GM12873 (cell line): ENCODE measurements around the gene RAPGEF6.

Source experiments
- TF ChIP-seq, protein P1 (sequence below): IDR thresholded peaks from 2 replicates; pipeline ENCODE4 v1.5.1; 2012; ENCODE audit warnings: low read depth, mild to moderate bottlenecking, moderate library complexity, low read length, control low read depth; ENCODE audit not compliant: insufficient read depth; ENCODE audit errors: missing control alignments

RAPGEF6 gene

DNA sequence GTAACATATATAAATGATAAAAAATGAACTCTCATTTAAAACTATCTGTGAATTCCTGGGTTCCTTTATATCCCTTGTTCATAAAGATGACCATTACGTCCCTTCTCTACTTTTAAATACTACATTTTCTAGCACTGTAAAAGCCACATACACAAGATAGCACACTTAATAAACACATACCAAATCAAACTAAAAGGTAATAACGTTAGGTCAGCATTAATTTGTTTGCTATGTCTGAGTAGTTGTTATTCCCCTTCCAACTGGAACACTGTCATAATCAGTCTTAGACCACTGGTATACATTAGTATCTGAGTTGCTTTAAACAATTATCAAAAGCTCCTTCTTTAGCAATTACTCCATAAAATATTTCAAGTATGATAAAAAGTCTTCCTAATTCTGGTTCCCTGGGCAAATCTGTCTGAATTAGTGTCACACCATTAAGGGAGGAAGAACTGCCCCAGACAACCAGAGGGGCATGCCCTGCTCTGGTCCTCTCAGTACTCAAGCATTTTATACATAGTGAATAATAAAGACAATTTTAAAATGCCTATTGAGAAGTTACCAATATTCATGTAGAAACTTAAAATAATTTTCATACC lies 98.1 kb downstream of the RAPGEF6 start:
- TF ChIP-seq, protein P1, sequence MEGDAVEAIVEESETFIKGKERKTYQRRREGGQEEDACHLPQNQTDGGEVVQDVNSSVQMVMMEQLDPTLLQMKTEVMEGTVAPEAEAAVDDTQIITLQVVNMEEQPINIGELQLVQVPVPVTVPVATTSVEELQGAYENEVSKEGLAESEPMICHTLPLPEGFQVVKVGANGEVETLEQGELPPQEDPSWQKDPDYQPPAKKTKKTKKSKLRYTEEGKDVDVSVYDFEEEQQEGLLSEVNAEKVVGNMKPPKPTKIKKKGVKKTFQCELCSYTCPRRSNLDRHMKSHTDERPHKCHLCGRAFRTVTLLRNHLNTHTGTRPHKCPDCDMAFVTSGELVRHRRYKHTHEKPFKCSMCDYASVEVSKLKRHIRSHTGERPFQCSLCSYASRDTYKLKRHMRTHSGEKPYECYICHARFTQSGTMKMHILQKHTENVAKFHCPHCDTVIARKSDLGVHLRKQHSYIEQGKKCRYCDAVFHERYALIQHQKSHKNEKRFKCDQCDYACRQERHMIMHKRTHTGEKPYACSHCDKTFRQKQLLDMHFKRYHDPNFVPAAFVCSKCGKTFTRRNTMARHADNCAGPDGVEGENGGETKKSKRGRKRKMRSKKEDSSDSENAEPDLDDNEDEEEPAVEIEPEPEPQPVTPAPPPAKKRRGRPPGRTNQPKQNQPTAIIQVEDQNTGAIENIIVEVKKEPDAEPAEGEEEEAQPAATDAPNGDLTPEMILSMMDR, result no peak

DNA sequence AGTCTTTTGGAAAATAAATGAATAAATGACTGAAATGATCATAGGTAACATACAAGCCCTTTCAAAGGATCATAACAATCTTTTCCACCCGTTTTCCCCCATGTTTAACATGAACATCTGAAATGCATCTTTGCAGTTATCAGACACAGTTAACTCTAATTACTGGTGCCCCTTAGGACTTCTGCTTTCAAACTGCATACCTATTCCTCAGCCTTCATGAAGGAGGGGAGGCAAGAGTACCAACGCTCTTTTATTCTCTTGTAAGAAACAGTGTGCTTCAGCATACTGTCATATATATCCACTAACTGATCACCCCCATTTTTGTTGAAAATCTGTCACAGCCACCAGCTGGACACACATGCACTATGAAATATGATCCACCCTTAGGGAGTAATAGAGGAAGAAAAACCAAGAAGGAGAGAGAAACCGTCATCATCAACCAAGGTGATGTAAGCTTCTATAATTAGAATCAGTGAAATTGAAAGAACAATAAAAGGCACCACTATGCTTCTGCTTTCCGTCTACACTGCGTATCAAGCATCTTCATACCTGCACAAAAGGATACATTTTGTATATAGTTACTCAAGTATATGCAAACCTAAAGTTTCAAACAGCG lies 98.7 kb downstream of the RAPGEF6 start:
- TF ChIP-seq, protein P1, result no peak

DNA sequence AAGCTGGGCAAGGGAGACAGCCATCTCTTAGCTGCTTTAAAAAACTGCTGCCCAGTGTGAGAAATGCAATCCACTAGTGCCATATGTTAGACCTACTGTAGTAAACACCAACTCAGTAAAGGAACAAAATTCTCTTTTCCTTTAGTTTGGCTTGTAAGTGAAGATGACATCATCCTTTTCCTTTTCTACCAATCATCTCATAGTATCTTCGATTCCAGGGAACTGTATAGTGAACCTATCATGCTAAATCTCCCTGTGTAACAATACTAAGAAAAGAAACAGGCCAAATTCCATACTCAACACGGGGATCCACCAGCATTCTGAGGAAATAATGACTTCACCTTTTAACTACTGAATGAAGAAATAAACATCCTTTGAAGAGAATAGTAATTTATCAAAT lies 100.1 kb downstream of the RAPGEF6 start:
- TF ChIP-seq, protein P1, result no peak

DNA sequence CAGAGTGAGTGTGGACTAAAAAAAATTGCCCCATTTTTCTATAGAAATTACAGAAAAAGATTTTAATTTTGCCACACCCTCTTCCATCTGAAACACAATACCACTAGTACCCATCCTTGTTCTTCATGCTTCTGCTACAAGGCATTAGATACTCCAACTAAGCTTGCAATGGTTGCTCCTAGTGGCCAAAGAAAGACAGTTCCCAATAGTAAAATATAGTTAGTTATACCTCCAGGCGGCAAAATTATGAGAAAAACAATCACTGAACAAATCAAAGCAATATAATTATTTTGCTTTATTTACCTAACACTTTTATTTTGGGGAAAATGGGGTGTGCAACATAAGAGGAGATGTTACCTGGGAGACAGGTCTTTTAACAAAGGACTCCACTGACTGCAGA lies 101.2 kb downstream of the RAPGEF6 start:
- TF ChIP-seq, protein P1, result peak; percentile 36

DNA sequence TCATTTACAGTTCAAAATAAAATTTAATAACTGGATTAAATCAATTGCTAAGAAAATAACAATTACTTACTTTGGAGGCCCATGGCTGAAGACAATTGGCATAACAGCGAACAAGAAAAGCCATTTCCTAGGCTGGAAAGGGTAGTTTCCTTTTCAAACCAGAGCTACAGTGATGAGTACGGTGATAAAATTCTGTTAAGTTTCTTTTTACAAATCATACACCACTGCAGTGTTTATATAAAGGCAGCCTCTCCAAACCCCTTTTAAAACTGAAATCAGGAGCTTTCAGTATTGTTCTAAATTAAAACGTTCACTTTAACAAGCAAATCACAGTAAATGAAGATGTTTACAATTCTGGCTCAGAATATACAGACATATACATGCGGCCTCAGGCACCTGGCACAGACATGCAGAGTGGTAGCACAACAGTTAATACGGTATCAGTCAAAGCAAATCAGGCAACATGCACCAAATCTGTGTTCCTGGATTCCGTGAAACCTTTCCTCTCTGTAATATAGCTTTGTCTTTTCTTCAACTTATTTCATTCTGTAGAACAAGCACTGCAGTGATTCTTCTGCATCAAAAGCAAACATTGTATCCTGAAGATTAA lies 102.9 kb downstream of the RAPGEF6 start:
- TF ChIP-seq, protein P1, result no peak

DNA sequence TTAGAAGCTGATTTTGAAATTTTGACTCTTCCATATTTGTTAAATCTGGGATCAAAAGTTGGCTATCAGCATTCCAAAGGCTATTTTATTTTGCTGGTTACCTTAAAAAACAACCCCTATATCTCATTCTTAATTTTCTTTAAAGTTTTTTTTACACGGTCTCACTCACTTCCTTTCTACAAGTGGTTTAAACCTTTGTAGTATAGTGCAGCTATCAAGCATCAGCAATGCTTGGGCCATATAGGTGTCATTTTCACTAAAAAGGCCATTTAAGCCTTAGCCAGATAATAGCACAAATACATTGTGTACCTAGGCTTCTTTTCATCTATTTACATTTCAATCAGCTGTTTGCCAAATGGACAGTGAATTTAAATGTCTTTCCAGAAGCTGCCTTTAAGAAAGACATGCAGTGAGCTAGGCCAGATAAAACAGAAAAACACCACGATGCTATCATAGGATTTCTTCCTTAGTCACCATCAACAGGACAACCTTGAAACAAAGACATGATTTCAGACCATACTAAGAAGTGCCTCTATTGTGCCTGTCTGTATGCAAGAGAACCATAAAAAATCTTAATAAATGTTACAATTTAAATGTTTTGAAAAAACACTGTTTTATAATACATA lies 104.2 kb downstream of the RAPGEF6 start:
- TF ChIP-seq, protein P1, result no peak

DNA sequence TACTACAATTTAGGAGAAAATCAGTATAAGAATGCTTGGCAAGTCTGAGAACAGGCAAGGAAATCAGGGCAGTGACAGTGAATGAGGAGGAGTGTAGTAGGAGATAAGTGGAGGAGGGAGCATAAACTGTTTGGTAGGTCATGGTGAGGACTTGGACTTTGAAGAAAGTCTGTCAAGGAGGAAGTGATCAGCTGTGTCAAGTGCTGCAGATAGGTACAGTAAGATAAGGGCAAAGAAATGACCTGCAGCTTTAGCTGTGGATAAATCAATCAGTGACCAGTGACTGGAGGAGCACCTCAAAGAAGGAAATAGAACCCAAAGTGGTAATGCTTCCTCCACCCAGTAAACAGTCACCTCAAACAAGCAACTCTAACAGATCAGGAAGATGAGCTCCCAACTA lies 106.3 kb downstream of the RAPGEF6 start:
- TF ChIP-seq, protein P1, result no peak
